ENCODE results near the gene RAB11FIP3.
"Not testable (repeated sequence)": the region's sequence is repeated elsewhere in the genome, so short reads cannot be mapped to it uniquely, and the experiment has no call there.

Gene RAB11FIP3

DNA sequence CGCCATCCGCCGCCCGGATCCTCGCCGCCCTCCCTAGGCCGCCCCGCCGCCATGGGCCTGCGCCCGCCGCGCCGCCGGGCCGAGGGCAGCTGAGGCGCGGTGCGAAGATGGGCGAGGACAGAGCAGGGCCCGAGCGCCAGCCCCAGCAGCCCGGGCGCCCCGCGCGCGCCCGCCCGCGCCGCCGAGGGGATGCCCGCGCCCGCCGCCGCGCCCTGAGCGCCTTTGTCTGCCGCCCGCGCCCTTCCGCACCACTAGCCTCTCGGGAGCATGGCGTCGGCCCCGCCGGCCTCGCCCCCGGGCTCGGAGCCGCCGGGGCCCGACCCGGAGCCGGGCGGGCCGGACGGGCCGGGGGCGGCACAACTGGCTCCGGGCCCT lies 278 bp downstream of the RAB11FIP3 start:
- DNase-seq: no peak

DNA sequence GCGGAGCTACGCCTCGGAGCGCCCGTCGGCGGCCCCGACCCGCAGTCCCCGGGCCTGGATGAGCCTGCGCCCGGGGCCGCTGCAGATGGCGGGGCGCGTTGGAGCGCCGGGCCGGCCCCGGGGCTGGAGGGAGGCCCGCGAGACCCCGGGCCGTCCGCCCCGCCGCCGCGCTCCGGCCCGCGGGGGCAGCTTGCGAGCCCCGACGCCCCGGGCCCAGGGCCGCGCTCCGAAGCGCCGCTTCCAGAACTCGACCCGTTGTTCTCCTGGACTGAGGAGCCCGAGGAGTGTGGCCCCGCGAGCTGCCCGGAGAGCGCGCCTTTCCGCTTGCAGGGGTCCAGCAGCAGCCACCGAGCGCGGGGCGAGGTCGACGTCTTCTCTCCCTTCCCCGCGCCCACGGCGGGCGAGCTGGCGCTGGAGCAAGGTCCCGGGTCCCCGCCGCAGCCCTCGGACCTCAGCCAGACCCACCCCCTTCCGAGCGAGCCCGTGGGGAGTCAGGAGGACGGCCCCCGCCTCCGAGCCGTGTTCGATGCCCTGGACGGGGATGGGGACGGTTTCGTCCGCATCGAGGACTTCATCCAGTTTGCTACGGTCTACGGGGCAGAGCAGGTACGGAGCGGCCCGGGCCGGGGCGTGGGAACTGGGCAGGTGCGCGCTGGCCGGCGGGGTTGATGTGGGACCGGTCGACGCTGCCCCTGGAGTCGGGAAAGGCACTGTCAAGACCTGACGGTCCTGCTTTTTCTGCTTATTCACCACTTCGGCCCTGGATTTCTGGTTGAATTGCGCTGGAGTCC lies 861 bp downstream of the RAB11FIP3 start:
- no peak for DNase-seq

DNA sequence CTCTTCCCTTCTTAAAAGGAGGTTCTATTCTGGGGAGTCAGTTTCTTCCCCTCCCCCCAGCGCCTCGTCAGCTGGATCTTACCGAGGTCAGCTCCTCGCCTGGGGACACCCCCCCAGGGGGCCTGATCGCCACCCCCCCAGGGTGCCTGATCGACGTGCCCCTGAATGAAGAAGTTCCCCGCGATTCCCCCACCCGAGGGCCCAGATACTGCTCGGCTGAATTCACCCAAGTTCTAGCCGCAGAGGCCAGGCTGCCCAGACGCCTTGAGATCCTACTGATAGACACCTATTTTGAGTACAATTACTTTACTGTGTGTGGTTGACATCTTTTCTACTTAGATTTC lies 1.4 kb downstream of the RAB11FIP3 start:
- DNase-seq: no peak

DNA sequence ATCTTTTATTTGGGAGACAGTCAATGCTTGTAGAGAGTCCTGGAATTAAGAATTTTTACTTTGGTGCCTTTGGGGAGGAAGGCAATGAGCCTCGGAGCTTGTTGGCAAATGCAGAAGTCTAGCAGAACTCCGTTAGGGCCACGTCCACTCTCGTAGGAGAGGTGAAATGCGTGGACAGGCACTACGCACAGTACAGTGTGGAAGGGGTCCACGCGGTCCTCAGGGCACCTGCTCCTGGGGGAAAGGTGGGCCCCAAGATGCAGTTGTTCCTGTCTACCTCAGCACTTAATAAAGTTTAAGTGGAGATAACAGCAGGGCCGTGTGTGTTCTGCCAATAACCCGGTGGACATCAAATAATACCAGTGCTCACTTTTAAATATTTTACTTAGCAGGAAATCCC lies 1.8 kb downstream of the RAB11FIP3 start:
- no peak for DNase-seq

DNA sequence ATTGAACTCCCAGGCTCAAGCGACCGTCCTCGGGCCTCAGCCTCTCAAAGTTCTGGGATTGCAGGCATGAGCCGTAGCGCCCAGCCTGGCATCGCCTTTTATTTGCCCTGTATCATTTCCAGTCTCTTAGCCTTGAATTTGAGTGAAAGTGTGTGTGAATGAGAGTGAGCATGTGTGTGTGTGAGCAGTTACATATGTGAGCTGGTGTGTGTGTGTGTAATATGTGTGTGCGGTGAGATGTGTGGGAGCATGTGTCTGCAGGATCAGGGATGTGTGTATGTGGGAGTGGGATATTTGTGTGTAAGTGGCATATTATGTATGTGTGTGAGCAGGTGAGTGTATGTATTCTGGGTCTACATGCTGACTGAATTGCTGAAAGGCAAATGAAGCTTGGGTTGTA lies 5.5 kb downstream of the RAB11FIP3 start:
- DNase-seq: no peak

DNA sequence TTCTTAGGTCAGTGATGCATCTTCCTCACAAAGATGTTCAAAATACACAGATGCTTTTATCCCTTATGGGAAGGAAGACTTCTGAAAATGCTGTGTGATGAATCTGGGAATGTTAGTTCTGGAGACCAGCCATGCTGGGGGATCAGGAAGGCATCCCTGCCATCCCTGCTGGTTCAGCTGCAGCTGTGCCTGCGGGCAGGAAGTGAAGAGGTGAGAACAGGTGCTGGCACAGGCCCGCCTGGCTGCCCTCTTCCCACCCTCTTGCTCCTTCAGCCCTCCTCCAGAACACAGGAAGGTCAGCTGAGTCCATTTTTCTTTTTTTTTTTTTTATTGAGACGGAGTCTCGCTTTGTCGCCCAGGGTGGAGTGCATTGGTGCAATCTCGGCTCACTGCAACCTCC lies 15.2 kb downstream of the RAB11FIP3 start:
- no peak for DNase-seq

DNA sequence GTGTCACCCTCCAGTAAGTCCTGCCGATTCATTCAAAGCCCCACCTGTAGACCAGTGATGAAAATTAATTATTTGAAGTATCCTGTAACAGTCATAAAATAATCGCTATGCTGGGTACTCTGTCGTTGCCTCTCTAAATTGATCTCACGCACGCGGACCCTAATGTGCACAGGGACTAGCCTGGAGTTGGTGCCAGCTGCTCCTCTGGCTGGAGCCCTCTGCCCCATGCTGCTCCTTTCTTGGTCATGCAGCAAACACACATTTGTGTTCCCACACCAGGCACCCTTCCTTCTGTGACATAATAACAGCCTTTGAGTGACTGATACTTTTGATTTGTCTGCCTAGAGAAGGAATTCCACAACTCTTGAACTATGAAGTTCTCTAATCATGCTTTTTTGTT lies 16.0 kb downstream of the RAB11FIP3 start:
- DNase-seq: no peak

DNA sequence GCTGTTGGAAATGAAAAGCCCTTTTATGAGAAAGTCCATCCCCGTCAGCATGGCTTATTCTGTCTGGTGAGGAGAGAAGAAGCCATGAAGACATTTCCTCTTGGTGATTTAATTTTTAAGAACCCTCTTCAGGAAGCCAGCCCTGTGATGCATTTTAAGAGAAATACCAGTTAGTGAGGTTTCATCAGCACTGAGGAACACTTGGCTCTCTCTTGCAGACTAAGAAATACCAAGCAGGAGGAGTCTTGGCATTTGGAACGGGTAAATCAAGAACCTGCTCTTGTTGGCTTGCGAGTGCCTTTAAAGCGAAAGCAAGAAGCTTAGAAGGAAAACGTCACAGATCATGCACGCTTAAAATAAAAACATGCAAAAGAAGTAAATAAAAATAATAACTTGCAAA lies 17.5 kb downstream of the RAB11FIP3 start:
- no peak for DNase-seq

DNA sequence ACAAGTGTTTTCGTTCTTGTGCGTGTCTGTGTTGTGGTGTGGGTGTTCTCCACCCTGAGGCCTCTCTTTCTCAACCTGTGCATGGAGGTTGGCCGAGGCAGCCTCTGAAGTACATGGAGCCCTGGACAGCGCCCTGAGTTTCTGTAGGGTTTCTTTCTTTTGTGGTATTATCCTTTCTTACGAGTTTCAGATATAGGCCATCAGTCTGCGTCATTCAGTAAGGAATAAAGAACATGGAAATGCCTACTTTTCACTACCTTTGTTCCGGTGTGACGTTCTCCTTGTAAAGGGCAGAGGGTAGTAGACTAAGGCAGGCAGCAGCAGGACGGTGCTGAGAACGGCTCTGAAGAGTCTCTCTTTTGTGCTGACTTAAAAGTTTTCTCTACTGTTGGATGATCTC lies 18.6 kb downstream of the RAB11FIP3 start:
- no peak for DNase-seq

DNA sequence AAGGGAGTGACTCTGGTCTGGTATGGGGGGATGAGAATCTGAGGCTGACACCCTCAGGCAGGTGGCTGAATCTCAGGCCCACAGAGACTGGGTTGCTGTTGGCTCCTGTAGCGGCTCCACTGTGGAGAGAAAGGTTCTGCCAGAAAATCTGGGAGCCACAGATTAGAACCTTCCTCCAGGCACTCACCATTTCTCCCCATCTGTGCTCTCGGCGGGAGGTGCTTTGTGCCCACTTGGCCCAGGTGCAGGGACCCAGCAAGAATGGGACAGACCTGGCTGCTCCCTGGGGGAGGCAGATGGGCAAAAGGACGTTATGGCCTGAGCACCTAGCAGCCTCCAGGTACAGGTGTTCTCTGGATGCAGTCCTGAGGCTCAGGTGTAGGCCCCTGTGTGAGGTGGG lies 20.1 kb downstream of the RAB11FIP3 start:
- DNase-seq: no peak

DNA sequence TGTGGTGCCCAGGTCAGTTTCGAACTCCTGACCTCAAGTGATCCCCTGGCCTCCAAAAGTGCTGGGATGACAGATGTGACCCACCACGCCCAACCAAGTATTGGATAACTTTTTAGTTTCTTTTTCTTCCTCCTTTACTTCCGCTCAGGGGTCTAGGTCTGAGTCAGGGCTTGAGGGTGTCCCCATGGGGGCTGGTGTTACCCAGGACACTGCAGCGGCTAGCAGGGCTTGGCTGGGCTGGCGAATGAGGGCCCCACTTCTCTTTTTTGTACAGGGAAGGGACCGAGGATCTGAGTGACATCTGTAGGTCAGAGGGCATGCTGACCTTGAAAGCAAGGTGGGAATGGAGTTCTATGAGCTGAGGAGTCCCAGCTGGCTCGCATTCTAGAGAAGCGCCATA lies 24.9 kb downstream of the RAB11FIP3 start:
- no peak for DNase-seq

DNA sequence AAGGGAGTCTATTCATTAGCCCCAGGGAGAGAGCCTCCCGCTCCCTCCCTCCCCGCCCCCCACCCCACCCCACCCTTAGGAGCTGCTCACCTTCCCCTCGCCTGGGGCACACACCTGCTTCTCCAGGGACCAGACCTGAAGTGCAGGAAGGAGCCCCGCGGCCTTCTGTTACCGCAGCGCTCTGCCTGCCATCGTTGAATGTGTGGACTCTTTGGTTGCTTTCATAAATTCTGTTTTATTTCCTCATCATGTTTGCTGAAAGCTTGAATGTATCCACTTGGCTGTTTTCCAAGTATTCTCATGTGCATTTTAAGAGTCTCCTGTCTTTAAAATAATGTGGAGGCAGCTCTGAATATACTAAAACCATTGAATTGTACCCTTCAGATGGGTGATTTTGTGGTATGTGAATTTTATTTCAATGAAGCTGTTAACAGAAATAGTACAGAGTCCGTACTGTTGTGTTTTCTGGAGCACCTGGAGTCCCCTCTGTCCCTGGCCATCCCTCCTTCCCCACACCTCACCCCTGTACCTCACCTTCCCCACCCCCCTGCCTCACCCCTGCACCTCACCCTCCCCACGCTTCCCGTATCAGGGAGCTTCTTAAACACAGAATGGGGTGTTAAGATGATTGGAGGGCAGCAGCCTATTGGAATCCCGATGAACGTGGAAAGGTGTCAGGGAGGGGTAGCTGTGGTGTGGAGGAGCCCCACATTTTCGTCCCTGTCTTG lies 25.5 kb downstream of the RAB11FIP3 start:
- no peak for DNase-seq

DNA sequence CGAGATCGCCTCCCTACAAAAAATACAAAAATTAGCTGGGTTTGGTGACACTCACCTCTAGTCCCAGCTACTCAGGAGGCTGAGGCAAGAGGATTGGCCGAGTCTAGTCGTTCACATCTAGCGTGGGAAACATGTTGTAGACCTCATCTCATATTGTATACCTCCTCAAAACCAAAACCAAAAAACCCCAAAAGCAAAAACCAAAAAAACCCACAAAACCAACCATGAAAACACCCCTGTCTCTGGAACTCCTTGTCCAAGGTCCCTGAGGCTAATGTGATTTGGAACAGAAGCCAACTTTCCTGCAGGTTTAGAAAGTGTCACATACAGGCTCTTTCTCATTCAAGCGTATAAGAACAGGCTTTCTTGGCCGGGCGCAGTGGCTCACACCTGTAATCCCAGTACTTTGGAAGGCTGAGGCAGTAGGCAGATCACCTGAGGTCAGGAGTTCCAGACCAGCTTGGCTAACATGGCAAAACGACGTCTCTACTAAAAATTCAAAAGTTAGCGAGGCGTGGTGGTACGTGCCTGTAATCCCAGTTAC lies 29.0 kb downstream of the RAB11FIP3 start:
- DNase-seq: no peak

DNA sequence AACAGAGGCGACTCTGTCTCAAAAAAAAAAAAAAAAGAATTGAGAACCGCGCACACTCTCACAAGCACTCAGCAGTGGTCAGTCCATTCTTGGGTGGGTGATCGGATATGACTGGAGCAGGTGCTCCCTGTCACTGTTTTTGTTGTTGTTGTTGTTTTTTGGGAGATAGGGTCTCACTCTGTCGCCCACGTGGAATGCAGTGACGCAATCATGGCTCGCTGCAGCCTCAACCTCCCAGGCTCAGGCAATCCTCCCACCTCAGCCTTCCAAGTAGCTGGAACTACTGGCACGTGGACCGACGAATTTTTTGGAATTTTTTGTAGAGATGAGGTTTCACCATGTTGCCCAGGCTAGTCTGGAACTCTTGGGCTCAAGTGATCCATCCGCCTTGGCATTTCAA lies 30.0 kb downstream of the RAB11FIP3 start:
- DNase-seq: no peak

DNA sequence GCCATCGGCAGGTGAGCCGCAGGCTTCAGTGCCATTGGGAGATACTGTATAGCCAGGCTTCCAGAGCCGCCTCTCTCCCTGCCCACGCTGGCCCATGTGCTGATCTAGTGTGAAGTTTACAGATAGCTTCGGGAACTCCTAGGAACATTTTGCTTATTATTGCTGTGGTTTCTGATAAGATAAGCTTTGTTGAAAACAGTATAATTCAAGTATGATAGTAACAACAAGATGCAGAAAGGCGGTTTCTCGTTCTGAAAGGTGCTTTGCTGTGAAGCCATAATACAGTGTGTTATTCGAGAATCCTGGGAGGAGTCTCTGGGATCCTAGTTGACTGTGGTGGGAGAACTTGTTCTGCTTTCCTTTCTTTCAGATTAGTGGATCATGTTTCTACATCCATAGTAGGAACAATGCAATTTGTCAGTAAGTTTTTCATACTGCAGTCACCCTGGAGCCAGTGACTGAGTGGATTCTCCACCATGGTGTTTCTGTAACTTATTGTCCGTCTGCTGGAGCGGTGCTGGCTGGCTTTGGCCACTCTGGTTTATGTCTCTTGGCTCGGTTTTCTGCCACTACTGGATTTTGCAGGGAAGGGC lies 31.5 kb downstream of the RAB11FIP3 start:
- DNase-seq: no peak

DNA sequence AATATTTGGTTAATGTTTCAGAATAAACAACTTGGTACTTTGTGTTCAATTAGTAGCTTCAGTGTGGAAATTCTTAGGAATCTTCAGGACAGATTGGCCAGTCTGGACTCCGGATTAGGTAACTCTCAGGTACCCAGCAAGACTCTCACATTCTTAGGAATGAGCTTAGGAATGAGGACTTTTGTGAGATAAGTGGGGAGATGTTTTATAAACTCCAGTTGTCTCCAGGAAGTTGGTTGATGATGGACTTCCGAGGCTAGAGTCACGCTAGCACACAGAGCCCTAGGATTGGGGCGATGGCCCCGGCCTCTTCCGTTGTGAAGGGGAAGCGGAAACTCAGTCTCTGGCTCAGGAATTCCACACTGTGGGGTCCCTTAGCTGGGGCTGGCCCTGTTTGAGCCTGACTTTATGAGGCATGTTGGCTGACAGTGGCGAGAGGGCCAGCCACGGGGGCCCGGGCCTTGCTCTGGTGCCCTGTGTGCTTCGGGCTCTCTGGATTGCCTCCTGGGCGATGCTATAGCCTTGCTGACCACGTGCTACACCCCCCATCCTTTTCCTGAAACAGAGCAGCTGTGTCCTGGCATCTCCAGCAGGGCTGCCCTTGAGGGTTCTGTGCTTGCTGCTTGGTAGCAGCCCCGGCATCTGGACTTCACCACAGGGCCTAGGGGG lies 32.4 kb downstream of the RAB11FIP3 start:
- DNase-seq: no peak

DNA sequence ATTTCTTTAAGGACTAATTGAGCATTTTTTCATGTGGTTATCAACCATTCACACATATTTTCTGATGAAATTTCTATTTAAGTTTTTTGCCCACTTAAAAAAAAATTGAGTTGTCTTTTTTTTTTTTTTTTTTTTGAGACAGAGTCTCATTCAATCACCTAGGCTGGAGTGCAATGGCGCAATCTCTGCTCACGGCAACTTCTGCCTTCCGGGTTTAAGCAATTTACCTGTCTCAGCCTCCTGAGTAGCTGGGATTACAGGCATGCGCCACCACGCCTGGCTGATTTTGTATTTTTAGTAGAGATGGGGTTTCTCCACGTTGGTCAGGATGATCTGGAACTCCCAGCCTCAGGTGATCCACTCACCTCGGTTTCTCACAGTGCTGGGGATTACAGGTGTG lies 34.3 kb downstream of the RAB11FIP3 start:
- no peak for DNase-seq

DNA sequence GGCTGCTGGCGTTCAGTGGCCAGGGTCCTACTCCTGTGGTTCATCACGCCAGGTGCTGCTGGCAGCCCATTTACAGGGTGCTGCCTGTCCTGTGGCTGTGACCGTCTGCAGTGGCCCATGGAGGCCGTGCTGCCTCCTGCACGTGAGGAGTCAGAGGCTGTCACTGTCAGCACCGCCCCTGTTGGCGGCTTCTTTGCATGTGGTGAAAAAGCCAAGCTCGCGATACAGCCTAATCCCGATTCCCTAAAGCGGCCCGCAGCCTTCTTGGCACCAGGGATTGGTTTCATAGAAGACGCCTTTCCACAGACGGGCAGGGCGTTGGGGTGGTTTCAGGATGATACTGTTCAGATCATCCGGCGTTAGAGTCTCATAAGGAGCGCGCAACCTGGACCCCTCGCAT lies 35.3 kb downstream of the RAB11FIP3 start:
- no peak for DNase-seq

DNA sequence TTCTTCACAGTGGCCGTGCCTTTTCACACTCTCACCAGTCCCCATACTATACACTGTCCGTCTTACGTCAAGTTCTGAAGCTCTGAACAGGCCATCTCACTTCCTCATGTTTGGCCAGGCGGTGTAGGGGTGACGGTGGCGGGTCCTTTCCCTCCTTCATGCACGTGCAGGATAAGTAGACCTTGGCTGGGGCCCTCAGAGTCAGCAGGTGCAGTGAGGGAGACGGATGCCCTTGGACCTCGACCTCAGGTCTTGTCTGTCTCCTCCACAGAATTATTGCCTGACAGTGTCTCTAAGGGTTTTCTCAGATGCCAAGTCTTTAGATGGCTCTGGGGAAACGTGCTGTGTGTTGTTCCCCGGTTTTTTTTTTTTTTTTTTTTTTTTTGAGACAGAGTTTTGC lies 37.6 kb downstream of the RAB11FIP3 start:
- no peak for DNase-seq

DNA sequence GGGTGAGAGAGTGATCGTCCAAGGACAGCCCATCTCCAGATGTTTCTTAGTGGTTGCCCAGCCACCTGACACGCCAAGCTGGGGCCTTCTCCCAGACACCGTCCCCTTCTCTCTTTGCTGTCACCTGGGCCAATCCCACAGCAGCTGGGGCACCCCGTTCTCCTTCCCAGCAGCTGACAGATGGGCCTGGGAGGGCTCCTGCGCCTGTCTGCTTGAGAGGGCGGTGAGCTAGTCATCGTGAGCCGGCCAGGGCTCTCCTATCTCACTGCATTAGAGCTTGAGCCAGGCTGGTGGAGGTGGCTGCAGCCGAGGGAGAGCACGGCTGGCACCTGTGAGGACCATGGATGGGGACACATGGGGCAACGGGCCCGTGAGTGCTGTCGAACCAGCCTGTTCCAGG lies 41.2 kb downstream of the RAB11FIP3 start:
- DNase-seq: peak; percentile 21

DNA sequence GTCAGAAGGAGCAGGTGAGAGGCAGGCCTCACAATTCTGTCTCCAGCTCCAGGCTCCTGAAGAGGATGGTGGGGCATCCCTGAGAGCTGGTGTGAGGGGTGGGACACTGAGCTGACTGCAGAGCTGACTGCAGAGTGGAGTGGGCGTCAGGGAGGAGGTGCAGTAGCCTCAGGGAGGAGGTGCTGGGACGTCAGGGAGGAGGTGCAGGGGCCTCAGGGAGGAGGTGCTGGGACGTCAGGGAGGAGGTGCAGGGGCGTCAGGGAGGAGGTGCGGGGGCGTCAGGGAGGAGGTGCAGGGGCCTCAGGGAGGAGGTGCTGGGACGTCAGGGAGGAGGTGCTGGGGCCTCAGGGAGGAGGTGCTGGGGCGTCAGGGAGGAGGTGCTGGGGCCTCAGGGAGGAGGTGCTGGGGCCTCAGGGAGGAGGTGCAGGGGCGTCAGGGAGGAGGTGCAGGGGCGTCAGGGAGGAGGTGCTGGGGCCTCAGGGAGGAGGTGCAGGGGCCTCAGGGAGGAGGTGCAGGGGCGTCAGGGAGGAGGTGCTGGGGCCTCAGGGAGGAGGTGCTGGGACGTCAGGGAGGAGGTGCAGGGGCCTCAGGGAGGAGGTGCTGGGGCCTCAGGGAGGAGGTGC lies 41.9 kb downstream of the RAB11FIP3 start:
- not testable (repeated sequence) for DNase-seq

DNA sequence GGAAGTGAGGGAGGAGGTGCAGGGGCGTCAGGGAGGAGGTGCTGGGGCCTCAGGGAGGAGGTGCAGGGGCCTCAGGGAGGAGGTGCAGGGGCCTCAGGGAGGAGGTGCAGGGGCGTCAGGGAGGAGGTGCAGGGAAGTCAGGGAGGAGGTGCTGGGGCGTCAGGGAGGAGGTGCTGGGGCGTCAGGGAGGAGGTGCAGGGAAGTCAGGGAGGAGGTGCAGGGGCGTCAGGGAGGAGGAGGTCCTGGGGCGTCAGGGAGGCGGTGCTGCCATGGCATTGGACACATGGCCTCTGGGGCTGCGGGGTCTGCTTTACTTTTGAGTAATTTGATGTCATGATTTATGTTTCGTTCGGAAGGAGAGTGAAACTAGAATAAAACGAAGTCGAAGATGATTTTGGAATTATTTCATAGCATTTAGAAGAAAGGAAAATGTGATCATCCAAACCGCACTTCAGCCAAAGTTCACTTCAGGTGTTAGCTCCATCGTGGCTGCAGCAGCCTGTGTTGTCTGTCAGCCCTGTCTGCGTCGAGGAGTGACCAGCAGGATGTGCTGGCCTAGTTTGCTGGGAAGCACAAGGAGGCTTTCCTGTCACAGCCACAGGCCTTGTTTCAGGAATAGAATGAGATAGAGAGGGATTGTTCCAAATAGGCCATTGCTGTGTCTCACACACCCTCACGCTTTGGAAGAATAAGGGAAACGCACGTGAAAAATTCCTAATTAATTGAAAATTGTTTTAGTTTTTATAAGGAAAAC lies 42.8 kb downstream of the RAB11FIP3 start:
- DNase-seq: no peak
